ENCODE results near the gene ZNF276. TPM values are rescaled to one million over a fixed set of nuclear protein-coding genes. Genes with fewer than 3 reads are reported as not detected.

Gene ZNF276
- total and polyA plus RNA-seq, 2 of the 8 experiments (the other 6 are each of a cell fraction or from before 2014, with no cell fraction given) = 6.4 to 9.3 TPM

DNA sequence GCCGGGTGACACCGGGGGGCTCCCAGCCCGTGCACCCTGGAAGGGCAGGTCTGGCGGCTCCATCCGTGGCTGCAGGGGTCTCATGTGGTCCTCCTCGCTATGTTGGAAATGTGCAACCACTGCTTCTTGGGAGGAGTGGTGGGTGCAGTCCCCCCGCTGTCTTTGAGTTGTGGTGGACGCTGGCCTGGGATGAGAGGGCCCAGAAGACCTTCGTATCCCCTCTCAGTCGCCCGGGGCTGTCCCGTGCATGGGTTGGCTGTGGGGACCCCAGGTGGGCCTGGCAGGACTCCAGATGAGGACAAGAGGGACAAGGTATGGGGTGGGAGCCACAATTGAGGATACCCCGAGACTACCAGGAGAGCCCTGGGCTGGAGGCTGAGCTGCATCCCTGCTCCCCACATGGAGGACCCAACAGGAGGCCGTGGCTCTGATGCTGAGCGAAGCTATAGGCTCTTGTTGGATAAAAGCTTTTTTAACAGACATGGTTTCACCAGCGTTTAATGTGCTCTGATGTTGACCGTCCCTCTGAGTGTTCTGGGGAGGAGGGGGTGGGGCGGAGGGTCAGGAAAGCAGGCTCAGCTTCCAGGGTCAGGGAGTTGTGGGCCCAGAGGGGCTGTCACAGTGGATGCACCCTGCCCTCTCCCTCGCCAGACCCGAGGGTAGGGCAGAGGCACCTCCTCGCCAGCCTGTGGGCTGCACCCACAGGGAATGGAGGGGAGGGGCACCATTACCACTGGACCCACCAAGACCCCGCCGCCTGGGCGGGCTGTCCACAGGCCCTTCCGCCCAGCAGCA, 25.3 kb upstream of the ZNF276 start:
- peaks cover 0 to 26% of the 10 kb centered on the region in 2 experiments for H4K20me1 ChIP-seq (replicated peaks in 1 of 2; ENCODE audit: control insufficient read depth in 1 of 2, insufficient read depth in 2 of 2, low read length in 2 of 2)
- no peak overlapping the region for H2AK5ac ChIP-seq (ENCODE audit: low read depth, low read length)
- no peak overlapping the region for H2BK20ac ChIP-seq (ENCODE audit: low read length)
- ChIA-PET POLR2A (ENCODE audit: partially characterized antibody) (interaction anchor here (0.6 to 6.6 kb wide), 10 partner anchors 10 to 221 kb away, joined by 3 to 36 read pairs (median 4); partner anchors contain the start of genes CDK10 and CPNE7), CTCF (ENCODE audit: partially characterized antibody) (interaction anchor here (0.7 to 2.0 kb wide), 5 partner anchors 9 to 214 kb away, joined by 3 to 6 read pairs (median 4); partner anchors contain the start of gene CDK10)
- no peak overlapping the region for H3K9ac ChIP-seq (replicated peaks in 1 of 4; ENCODE audit: extremely low read depth in 1 of 4, low read depth in 3 of 4, low read length in 3 of 4)
- no peak overlapping the region for H3K27ac ChIP-seq (ENCODE audit: low read depth, low read length)
- no peak overlapping the region for H3K4me2 ChIP-seq (ENCODE audit: insufficient read depth in 1 of 2, low read depth in 2 of 2, low read length in 2 of 2)
- no peaks in the 10 kb centered on the region for H3K27me3 ChIP-seq (replicated peaks in 1 of 4; ENCODE audit: control insufficient read depth in 3 of 4, extremely low read depth in 1 of 4, insufficient read depth in 3 of 4, low read length in 3 of 4)
- H3K4me3 ChIP-seq (ENCODE audit: extremely low read depth in 1 of 4, insufficient read depth in 2 of 4, low read depth in 3 of 4, low read length in 4 of 4) = no peak overlapping the region
- DNase-seq (ENCODE audit: low read depth in 1 of 2, low spot score in 2 of 2) (no peak), FAIRE-seq (no peak)
- WGBS, 2 experiments (ENCODE audit: extremely low coverage in 1 of 2, insufficient coverage in 1 of 2, insufficient read length in 1 of 2, insufficient replicate concordance in 2 of 2, low coverage in 1 of 2, low lambda C conversion rate in 2 of 2, missing lambda C conversion rate in 1 of 2) = 87% methylated on average over 21 of the region's 25 CpGs; no CpG with 5 or more reads in 1 of the 2 experiments
- peaks cover 3 to 40% (median 15%) of the 10 kb centered on the region in 4 experiments; a peak in 7 of 8 replicates for H3K36me3 ChIP-seq (ENCODE audit: control insufficient read depth in 2 of 4, insufficient read depth in 4 of 4, low read length in 3 of 4)
- H4K8ac ChIP-seq (ENCODE audit: extremely low read depth, insufficient read depth, low read length) = peak overlapping the region; percentile 59; the same call in 1 of the 2 replicates
- no peaks in the 10 kb centered on the region for H3K9me3 ChIP-seq (ENCODE audit: insufficient read depth in 2 of 2, low read depth in 1 of 2, low read length in 1 of 2)
- TF ChIP-seq POLR2A (IDR thresholded peaks at IDR 0.05; ENCODE audit: control extremely low read depth in 1 of 2, low read depth in 2 of 2, low read length in 2 of 2) (peak in 1 of 2 experiments; percentile 37; a peak in 1 of 3 replicates), RNF2 (IDR thresholded peaks at IDR 0.05; ENCODE audit: borderline replicate concordance, low read depth, low read length, missing control alignments, poor library complexity, severe bottlenecking) (no peak), CHD1 (IDR thresholded peaks at IDR 0.05; ENCODE audit: low read depth, low read length) (no peak)
- H3K4me1 ChIP-seq (replicated peaks in 1 of 4; ENCODE audit: control insufficient read depth in 3 of 4, insufficient read depth in 4 of 4, low read length in 3 of 4) = peaks cover 0 to 11% (median 5%) of the 10 kb centered on the region in 4 experiments; a peak in 5 of 7 replicates
- no peak overlapping the region; the same call in 1 of the 2 replicates for H2BK5ac ChIP-seq (ENCODE audit: low read depth, low read length)
- no peaks in the 10 kb centered on the region for H3K79me1 ChIP-seq (ENCODE audit: low read depth, low read length)
- H4K5ac ChIP-seq (ENCODE audit: insufficient read length, low read depth, low read length) = no peak overlapping the region
- no peak overlapping the region for H3K56ac ChIP-seq (replicated peaks; ENCODE audit: insufficient read length, low read depth, low read length)
- no peak overlapping the region for H3K18ac ChIP-seq (ENCODE audit: extremely low read depth, low read length)
- no peaks in the 10 kb centered on the region for H3K79me2 ChIP-seq (ENCODE audit: control insufficient read depth in 1 of 2, insufficient read depth in 2 of 2, low read length in 2 of 2)
- peaks cover 10% of the 10 kb centered on the region; the same call in 1 of the 2 replicates for H3K23me2 ChIP-seq (ENCODE audit: low read depth, low read length)
- no peak overlapping the region for H3K14ac ChIP-seq (ENCODE audit: insufficient read length)
- H3K4ac ChIP-seq (replicated peaks; ENCODE audit: insufficient read length, low read depth, low read length) = no peak overlapping the region
- no peak overlapping the region for H2BK120ac ChIP-seq (replicated peaks; ENCODE audit: low read depth, low read length)
- H4K91ac ChIP-seq (replicated peaks; ENCODE audit: insufficient read length, low read length) = no peak overlapping the region
- H3K23ac ChIP-seq (ENCODE audit: insufficient read length) = no peak overlapping the region
- H2BK12ac ChIP-seq (ENCODE audit: low read depth, low read length) = no peak overlapping the region
- H2BK15ac ChIP-seq (ENCODE audit: low read length) = no peak overlapping the region
- H2AFZ ChIP-seq (ENCODE audit: low read length) = no peak overlapping the region

All from H1 (cell line).